Loucy (cell line): ENCODE measurements around the gene SCN2A.

Experiments
- H2AFZ ChIP-seq: fragments of 200-600 bp; sonication (generic); 2 replicates; pipeline ENCODE4 v1.6.0; 2016; ENCODE audit warnings: antibody characterized with exemption, mild to moderate bottlenecking, low read length, moderate library complexity
- H3F3A ChIP-seq: fragments of 200-600 bp; 2 replicates; pipeline ENCODE4 v1.6.0; 2016; ENCODE audit warnings: antibody characterized with exemption, low read depth, mild to moderate bottlenecking
- H3K27me3 ChIP-seq: fragments of 200-600 bp; sonication (generic); 2 replicates; pipeline ENCODE4 v1.6.1; 2014; ENCODE audit warnings: low read length, mild to moderate bottlenecking; ENCODE audit not compliant: insufficient read depth, poor library complexity, severe bottlenecking
- H3K36me3 ChIP-seq: fragments of 200-600 bp; sonication (generic); 2 replicates; pipeline ENCODE4 v1.6.1; 2016; ENCODE audit warnings: low read length; ENCODE audit not compliant: insufficient read depth
- H3K4me1 ChIP-seq: fragments of 200-600 bp; sonication (generic); 2 replicates; pipeline ENCODE4 v1.5.1; 2014; ENCODE audit warnings: low read length, mild to moderate bottlenecking; ENCODE audit not compliant: insufficient read depth, poor library complexity, severe bottlenecking
- H3K4me2 ChIP-seq: fragments of 200-600 bp; sonication (generic); 2 replicates; pipeline ENCODE4 v1.6.0; 2014; ENCODE audit warnings: antibody characterized with exemption, low read length, low read depth, mild to moderate bottlenecking; ENCODE audit not compliant: poor library complexity, severe bottlenecking
- H3K4me3 ChIP-seq: fragments of 200-600 bp; sonication (generic); 2 replicates; pipeline ENCODE4 v1.5.1; 2014; ENCODE audit warnings: low read length, mild to moderate bottlenecking, mixed read lengths; ENCODE audit not compliant: poor library complexity, severe bottlenecking
- H3K79me2 ChIP-seq: fragments of 200-600 bp; sonication (generic); 2 replicates; pipeline ENCODE4 v1.6.1; 2014; ENCODE audit warnings: low read length; ENCODE audit not compliant: insufficient read depth
- H3K9ac ChIP-seq: fragments of 200-600 bp; sonication (generic); 2 replicates; pipeline ENCODE4 v1.6.0; 2014; ENCODE audit warnings: mild to moderate bottlenecking, low read depth, low read length, moderate library complexity; ENCODE audit not compliant: poor library complexity, severe bottlenecking
- H3K9me2 ChIP-seq: fragments of 200-600 bp; sonication (generic); replicated peaks from 2 replicates; pipeline ENCODE4 v1.6.1; 2016; ENCODE audit warnings: low read depth, low read length, mixed read lengths
- H3K9me3 ChIP-seq: fragments of 200-600 bp; sonication (generic); 2 replicates; pipeline ENCODE4 v1.6.1; 2014; ENCODE audit warnings: mild to moderate bottlenecking, antibody characterized with exemption, low read length, low read depth; ENCODE audit not compliant: insufficient read depth
- H4K20me1 ChIP-seq: fragments of 200-600 bp; sonication (generic); 2 replicates; pipeline ENCODE4 v1.6.0; 2014; ENCODE audit warnings: antibody characterized with exemption, low read length, mild to moderate bottlenecking; ENCODE audit not compliant: insufficient read depth, poor library complexity, severe bottlenecking
- EZH2phosphoT487 ChIP-seq: fragments of 200-600 bp; IDR thresholded peaks from 2 replicates; pipeline ENCODE4 v1.6.1; 2018; ENCODE audit warnings: antibody characterized with exemption, mild to moderate bottlenecking, moderate library complexity, borderline replicate concordance
- TF ChIP-seq, protein P1 (sequence below): fragments of 200-600 bp; sonication (generic); conservative IDR thresholded peaks from 2 replicates; pipeline ENCODE4 v1.5.1; 2014; ENCODE audit warnings: mild to moderate bottlenecking, antibody characterized with exemption, low read length

The SCN2A gene

DNA sequence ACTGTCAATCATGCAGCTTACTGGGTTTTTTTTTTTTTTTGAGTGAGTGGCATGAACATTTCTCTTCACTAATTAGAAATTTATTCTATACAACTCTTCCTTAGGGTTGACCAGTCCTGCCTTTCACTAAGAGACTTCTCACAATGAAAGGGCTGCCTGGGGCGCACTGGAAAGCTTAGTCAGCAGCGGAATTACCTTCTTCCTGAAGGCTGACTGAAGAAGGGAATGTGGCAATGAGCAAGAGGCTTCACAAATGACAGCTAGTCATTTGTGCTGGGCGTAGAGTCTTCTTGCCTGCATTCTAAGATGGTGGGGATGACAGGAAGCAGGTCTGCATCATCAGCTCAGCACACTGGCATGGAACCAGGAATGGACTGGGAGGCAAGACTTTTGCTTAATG is 19.7 kb upstream of the SCN2A start:
- TF ChIP-seq, protein P1, sequence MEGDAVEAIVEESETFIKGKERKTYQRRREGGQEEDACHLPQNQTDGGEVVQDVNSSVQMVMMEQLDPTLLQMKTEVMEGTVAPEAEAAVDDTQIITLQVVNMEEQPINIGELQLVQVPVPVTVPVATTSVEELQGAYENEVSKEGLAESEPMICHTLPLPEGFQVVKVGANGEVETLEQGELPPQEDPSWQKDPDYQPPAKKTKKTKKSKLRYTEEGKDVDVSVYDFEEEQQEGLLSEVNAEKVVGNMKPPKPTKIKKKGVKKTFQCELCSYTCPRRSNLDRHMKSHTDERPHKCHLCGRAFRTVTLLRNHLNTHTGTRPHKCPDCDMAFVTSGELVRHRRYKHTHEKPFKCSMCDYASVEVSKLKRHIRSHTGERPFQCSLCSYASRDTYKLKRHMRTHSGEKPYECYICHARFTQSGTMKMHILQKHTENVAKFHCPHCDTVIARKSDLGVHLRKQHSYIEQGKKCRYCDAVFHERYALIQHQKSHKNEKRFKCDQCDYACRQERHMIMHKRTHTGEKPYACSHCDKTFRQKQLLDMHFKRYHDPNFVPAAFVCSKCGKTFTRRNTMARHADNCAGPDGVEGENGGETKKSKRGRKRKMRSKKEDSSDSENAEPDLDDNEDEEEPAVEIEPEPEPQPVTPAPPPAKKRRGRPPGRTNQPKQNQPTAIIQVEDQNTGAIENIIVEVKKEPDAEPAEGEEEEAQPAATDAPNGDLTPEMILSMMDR = no peak
- no peak for TF ChIP-seq EZH2phosphoT487
- Histone ChIP-seq H3K36me3 (no peaks in the 10 kb centered on the region), H3K79me2 (no peaks in the 10 kb centered on the region), H3K9me2 (no peaks in the 10 kb centered on the region), H3K4me2 (no peak overlapping the region), H3K4me1 (no peaks in the 10 kb centered on the region), H3K9me3 (no peaks in the 10 kb centered on the region), H3K27me3 (no peaks in the 10 kb centered on the region), H3K4me3 (no peak overlapping the region), H4K20me1 (no peaks in the 10 kb centered on the region), H3K9ac (no peak overlapping the region), H2AFZ (no peak overlapping the region), H3F3A (no peaks in the 10 kb centered on the region)

DNA sequence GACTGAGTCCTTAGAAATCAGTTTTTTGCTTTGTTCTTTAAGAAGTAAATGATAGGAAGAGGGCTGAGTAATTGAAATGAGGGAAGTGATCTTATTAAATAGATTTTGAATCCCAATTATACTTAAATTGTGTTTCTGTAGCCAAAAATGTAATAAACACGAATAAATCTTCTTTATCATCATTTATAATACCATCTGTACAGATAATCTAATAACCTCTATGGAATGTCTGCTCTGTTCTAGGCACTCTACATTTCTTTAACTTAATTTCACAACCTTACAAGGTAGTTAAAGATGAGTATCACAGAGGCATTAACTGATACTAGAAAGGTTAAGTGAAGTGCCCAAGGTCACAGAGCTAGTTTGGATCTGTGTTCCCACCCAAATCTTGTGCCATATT is 14.3 kb upstream of the SCN2A start:
- Histone ChIP-seq H3K9me2 (no peaks in the 10 kb centered on the region), H3K4me2 (no peak overlapping the region), H3K4me3 (no peak overlapping the region), H3K79me2 (no peaks in the 10 kb centered on the region), H3K9ac (no peak overlapping the region), H3K27me3 (no peaks in the 10 kb centered on the region), H3K36me3 (no peaks in the 10 kb centered on the region), H2AFZ (no peak overlapping the region), H3K4me1 (no peaks in the 10 kb centered on the region), H4K20me1 (no peaks in the 10 kb centered on the region), H3K9me3 (no peaks in the 10 kb centered on the region), H3F3A (no peaks in the 10 kb centered on the region)
- no peak for TF ChIP-seq EZH2phosphoT487
- TF ChIP-seq, protein P1 = no peak

DNA sequence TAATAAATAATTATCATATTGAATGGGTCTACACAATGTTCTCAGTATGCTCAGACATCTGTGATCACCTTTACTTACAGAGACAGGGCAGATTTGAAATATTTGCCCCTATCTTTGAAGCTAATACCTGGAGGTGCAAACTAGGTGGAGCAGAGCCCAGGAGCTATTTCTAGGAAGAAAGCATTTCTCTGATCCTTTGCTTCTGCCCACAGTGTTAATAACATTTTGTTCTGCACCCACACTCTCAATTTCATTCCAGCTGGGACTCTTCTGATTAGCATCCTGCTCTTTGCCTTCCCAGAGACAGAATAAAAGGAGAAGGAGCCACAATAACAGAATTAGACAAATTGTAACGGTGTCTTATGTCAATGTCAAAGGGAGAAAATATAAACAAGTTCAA is 11.6 kb upstream of the SCN2A start:
- no peak overlapping the region for H2AFZ ChIP-seq
- H3K36me3 ChIP-seq = no peaks in the 10 kb centered on the region
- TF ChIP-seq EZH2phosphoT487 = no peak
- TF ChIP-seq, protein P1 = no peak
- no peaks in the 10 kb centered on the region for H3K79me2 ChIP-seq
- H4K20me1 ChIP-seq = no peaks in the 10 kb centered on the region
- no peaks in the 10 kb centered on the region for H3K4me1 ChIP-seq
- no peak overlapping the region for H3K9ac ChIP-seq
- H3F3A ChIP-seq = no peaks in the 10 kb centered on the region
- H3K9me2 ChIP-seq = no peaks in the 10 kb centered on the region
- H3K4me3 ChIP-seq = no peak overlapping the region
- H3K4me2 ChIP-seq = no peak overlapping the region
- H3K27me3 ChIP-seq = no peaks in the 10 kb centered on the region
- H3K9me3 ChIP-seq = no peaks in the 10 kb centered on the region
